Mesendoderm (in vitro differentiated cells): Measurements from ENCODE around the gene TLCD3B.
"Not testable (repeated sequence)": the region's sequence is repeated elsewhere in the genome, so short reads cannot be mapped to it uniquely, and the experiment has no call there.

ENCODE experiments used
- DNase-seq: peaks from one replicate; pipeline ENCODE4 v3.0.0; 2013
- H2AK5ac ChIP-seq: 2 replicates; pipeline ENCODE4 v1.6.1; 2013; ENCODE audit warnings: low read length, inconsistent platforms
- H2BK120ac ChIP-seq: 2 replicates; pipeline ENCODE4 v1.6.1; 2013; ENCODE audit warnings: low read depth, mild to moderate bottlenecking, low read length, moderate library complexity, mixed read lengths
- H2BK15ac ChIP-seq: replicated peaks from 2 replicates; pipeline ENCODE4 v1.6.1; 2013; ENCODE audit warnings: low read depth, mild to moderate bottlenecking, moderate library complexity
- H2BK5ac ChIP-seq: 2 replicates; pipeline ENCODE4 v1.6.1; 2013; ENCODE audit warnings: low read length, inconsistent platforms
- H3K18ac ChIP-seq: 2 replicates; pipeline ENCODE4 v1.6.1; 2013; ENCODE audit warnings: mild to moderate bottlenecking, low read length, mixed read lengths
- H3K23ac ChIP-seq: one replicate; pipeline ENCODE4 v1.6.1; 2013; ENCODE audit warnings: low read length
- H3K27ac ChIP-seq: 2 replicates; pipeline ENCODE4 v1.5.1; 2013; ENCODE audit warnings: low read depth, mild to moderate bottlenecking, inconsistent platforms, low read length, moderate library complexity
- H3K27me3 ChIP-seq: 2 replicates; pipeline ENCODE4 v1.6.1; 2013; ENCODE audit warnings: low read length, control low read depth, mild to moderate bottlenecking, inconsistent platforms; ENCODE audit not compliant: insufficient read depth, poor library complexity
- H3K36me3 ChIP-seq: 2 replicates; pipeline ENCODE4 v1.6.1; 2013; ENCODE audit warnings: low read length, inconsistent platforms; ENCODE audit not compliant: control insufficient read depth, insufficient read depth
- H3K4ac ChIP-seq: one replicate; pipeline ENCODE4 v1.6.1; 2013; ENCODE audit warnings: low read depth, mild to moderate bottlenecking, low read length, moderate library complexity
- H3K4me1 ChIP-seq: 2 replicates; pipeline ENCODE4 v1.6.1; 2013; ENCODE audit warnings: low read depth, low read length, inconsistent platforms; ENCODE audit not compliant: control insufficient read depth
- H3K4me2 ChIP-seq: 2 replicates; pipeline ENCODE4 v1.6.1; 2013; ENCODE audit warnings: low read length
- H3K4me3 ChIP-seq: 2 replicates; pipeline ENCODE4 v1.5.1; 2013; ENCODE audit warnings: mild to moderate bottlenecking, low read length
- H3K56ac ChIP-seq: one replicate; pipeline ENCODE4 v1.6.1; 2013; ENCODE audit warnings: low read length
- H3K79me1 ChIP-seq: 2 replicates; pipeline ENCODE4 v1.6.1; 2013; ENCODE audit warnings: low read length, inconsistent platforms
- H3K79me2 ChIP-seq: 2 replicates; pipeline ENCODE4 v1.6.1; 2013; ENCODE audit warnings: mild to moderate bottlenecking, low read length; ENCODE audit not compliant: control insufficient read depth, insufficient read depth
- H3K9ac ChIP-seq: 2 replicates; pipeline ENCODE4 v1.6.1; 2013; ENCODE audit warnings: low read length, inconsistent platforms
- H4K5ac ChIP-seq: one replicate; pipeline ENCODE4 v1.6.1; 2013; ENCODE audit warnings: low read length
- H4K8ac ChIP-seq: one replicate; pipeline ENCODE4 v1.6.1; 2013; ENCODE audit warnings: low read depth, mild to moderate bottlenecking, control low read depth, low read length, moderate library complexity
- WGBS: extraction: QIAGEN DNeasy Blood & Tissue Kit; methylation state at CpG from one replicate; pipeline ENCODE4 v1.1.7; 2013; ENCODE audit warnings: low lambda C conversion rate, missing lambda C conversion rate; ENCODE audit not compliant: insufficient coverage; ENCODE audit errors: extremely low coverage; 5-methylcytosine and 5-hydroxymethylcytosine counted together

TLCD3B gene

DNA sequence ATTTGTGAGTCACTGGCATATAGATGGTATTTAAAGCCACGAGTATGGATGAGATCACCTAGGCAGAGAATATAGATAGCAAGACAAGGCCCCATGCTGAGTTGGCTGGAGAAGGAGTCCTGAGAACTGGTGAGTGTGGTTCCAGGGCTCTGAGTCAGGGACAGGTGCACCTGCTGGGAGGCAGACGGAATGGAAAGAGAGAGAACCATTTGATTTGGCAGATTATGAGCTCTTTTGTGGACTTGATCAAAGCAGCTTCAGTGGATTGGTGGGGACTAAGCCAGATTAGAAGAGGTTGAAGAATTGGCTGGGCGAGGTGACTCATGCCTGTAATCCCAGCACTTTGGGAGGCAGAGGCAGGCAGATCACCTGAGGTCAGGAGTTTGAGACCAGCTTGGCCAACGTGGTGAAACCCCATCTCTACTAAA, 12.3 kb downstream of the TLCD3B start:
- no CpG with 5 or more reads among the region's 4 CpGs for WGBS
- Histone ChIP-seq H3K23ac (no peak overlapping the region), H2BK5ac (no peak overlapping the region), H4K5ac (no peak overlapping the region), H3K27me3 (no peaks in the 10 kb centered on the region), H3K4me3 (no peak overlapping the region), H3K18ac (no peak overlapping the region), H3K56ac (no peak overlapping the region), H3K4me1 (no peaks in the 10 kb centered on the region), H3K79me1 (no peaks in the 10 kb centered on the region), H3K36me3 (no peaks in the 10 kb centered on the region), H2BK15ac (no peak overlapping the region), H4K8ac (no peak overlapping the region), H3K27ac (no peak overlapping the region), H3K79me2 (no peaks in the 10 kb centered on the region), H2AK5ac (no peak overlapping the region), H3K9ac (no peak overlapping the region), H2BK120ac (no peak overlapping the region), H3K4me2 (no peak overlapping the region), H3K4ac (no peak overlapping the region)
- peak; percentile 39 for DNase-seq

DNA sequence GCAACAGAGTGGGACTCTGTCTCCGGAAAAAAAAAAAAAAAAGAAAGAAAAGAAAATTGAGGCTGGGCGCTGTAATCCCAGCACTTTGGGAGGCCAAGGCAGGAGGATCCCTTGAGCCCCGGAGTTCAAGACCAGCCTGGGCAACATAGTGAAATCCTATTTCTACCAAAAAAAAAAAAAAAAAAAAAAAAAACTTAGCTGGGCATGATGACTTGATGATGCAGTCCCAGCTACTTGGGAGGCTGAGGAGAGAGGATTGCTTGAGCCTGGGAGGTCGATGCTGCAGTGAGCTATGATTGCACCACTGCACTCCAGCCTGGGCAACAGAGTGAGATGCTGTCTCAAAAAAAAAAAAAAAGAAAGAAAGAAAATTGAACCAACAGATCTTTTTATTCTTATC, 13.1 kb downstream of the TLCD3B start:
- H3K27ac ChIP-seq, H2AK5ac ChIP-seq, H2BK5ac ChIP-seq, H3K18ac ChIP-seq, H3K9ac ChIP-seq, H3K79me1 ChIP-seq, H3K4me2 ChIP-seq, DNase-seq, H4K5ac ChIP-seq, H3K79me2 ChIP-seq, H2BK15ac ChIP-seq, H3K36me3 ChIP-seq, H2BK120ac ChIP-seq, H3K4ac ChIP-seq, H3K56ac ChIP-seq, H3K4me1 ChIP-seq, H3K23ac ChIP-seq, H3K27me3 ChIP-seq, H4K8ac ChIP-seq, H3K4me3 ChIP-seq: not testable (repeated sequence)
- WGBS = no CpG with 5 or more reads among the region's 4 CpGs

DNA sequence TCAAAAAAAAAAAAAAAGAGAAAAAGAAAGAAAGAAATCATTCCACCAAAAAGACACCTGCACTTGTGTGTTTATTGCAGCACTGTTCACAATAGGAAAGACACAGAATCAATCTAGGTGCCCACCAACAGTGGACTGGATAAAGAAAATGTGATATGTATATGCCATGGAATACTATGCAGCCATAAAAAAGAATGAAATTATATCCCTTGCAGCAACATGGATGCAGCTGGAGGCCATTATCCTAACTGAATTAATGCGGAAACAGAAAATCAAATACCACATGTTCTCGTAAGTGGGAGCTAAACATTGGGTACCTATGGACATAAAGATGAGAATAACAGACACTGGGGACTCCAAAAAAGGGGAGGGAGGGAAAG, 13.8 kb downstream of the TLCD3B start:
- Histone ChIP-seq H2BK5ac (no peak overlapping the region), H3K18ac (no peak overlapping the region), H4K5ac (no peak overlapping the region), H3K36me3 (no peaks in the 10 kb centered on the region), H3K4me1 (no peaks in the 10 kb centered on the region), H3K27me3 (no peaks in the 10 kb centered on the region), H3K27ac (no peak overlapping the region), H3K4ac (no peak overlapping the region), H3K79me2 (no peaks in the 10 kb centered on the region), H4K8ac (no peak overlapping the region), H2BK120ac (no peak overlapping the region), H3K9ac (no peak overlapping the region), H3K79me1 (no peaks in the 10 kb centered on the region), H2BK15ac (no peak overlapping the region), H3K56ac (no peak overlapping the region), H3K23ac (no peak overlapping the region), H3K4me3 (no peak overlapping the region), H3K4me2 (no peak overlapping the region), H2AK5ac (no peak overlapping the region)
- DNase-seq = no peak
- WGBS = no CpG with 5 or more reads among the region's 2 CpGs

DNA sequence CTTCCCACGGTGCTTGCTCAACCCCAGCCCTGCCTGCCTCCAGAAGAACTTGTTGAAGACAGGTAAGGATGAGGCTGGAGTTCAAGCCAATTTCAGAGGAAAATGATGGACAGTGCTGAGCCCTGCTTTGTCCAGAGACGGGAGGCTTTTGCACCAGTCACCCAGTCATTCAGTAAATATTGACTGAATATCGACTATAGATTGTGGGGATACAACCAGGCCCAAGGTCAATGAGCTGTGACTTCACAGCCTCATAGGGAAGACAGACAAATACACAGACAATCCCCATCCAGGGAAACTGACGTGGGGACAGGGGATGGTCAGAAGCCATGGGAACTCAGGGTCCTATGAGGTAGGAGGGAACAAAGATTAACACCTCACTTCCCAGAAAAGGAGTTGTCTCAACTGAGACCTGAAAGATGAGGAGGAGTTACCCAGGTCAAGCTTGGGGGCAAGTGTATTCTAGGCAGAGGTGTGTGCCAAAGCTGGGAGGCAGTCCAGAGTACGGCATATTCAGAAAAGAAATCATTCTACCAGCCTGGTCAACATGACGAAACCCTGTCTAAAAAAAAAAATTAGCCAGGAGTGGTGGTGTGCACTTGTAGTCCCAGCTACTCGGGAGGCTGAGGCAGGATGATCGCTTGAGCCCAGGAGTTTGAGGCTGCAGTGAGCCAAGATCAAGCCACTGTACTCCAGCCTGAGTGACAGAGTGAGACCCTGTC, 14.4 kb downstream of the TLCD3B start:
- no peak overlapping the region for H4K5ac ChIP-seq
- H2BK120ac ChIP-seq = no peak overlapping the region
- H2BK5ac ChIP-seq = no peak overlapping the region
- H3K4me2 ChIP-seq = no peak overlapping the region
- no peak overlapping the region for H3K27ac ChIP-seq
- no peak overlapping the region for H3K9ac ChIP-seq
- H3K18ac ChIP-seq = no peak overlapping the region
- DNase-seq = no peak
- no peak overlapping the region for H3K4ac ChIP-seq
- no peaks in the 10 kb centered on the region for H3K79me1 ChIP-seq
- no CpG with 5 or more reads among the region's 8 CpGs for whole genome bisulfite sequencing
- H2AK5ac ChIP-seq = no peak overlapping the region
- no peaks in the 10 kb centered on the region for H3K27me3 ChIP-seq
- H3K4me1 ChIP-seq = no peaks in the 10 kb centered on the region
- no peak overlapping the region for H2BK15ac ChIP-seq
- H3K79me2 ChIP-seq = no peaks in the 10 kb centered on the region
- no peak overlapping the region for H3K56ac ChIP-seq
- no peaks in the 10 kb centered on the region for H3K36me3 ChIP-seq
- H3K23ac ChIP-seq = no peak overlapping the region
- no peak overlapping the region for H4K8ac ChIP-seq
- no peak overlapping the region for H3K4me3 ChIP-seq

DNA sequence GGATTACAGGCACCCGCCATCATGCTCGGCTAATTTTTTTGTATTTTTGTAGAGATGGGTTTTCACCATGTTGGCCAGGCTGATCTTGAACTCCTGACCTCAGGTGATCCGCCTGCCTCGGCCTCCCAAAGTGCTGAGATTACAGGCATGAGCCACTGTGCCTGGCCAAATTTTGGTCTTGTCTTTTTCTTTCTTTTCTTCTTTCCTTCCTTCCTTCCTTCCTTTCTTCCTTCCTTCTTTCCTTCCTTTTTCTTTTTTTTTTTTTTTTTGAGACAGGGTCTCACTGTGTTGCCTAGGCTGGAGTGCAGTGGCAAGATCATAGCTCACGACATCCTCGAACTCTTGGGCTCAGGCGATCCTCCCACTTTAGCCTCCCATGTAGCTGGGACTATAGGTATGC, 15.6 kb downstream of the TLCD3B start:
- not testable (repeated sequence) for H3K4me2 ChIP-seq, H3K27me3 ChIP-seq, H3K18ac ChIP-seq, H4K5ac ChIP-seq, H2BK15ac ChIP-seq, H3K4me1 ChIP-seq, DNase-seq, H3K4me3 ChIP-seq, H3K23ac ChIP-seq, H3K36me3 ChIP-seq, H2AK5ac ChIP-seq, H2BK120ac ChIP-seq, H3K27ac ChIP-seq, H4K8ac ChIP-seq, H3K79me1 ChIP-seq, H3K79me2 ChIP-seq, H3K56ac ChIP-seq, H3K4ac ChIP-seq, H2BK5ac ChIP-seq, H3K9ac ChIP-seq
- no CpG with 5 or more reads among the region's 7 CpGs for WGBS

DNA sequence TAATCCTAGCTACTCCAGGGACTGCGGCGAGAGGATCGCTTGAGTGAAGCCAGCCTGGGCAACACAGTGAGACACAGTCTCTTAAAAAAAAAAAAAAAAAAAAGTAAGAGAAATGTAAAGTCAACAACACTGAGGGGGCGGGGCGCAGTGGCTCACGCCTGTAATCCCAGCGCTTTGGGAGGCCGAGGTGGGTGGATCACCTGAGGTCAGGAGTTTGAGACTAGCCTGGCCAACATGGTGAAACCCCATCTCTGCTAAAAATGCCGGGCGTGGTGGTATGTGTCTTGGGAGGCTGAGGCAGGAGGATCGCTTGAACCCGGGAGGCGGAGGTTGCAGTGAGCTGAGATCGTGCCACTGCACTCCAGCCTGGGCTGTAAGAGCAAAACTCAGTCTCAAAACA, 18.5 kb downstream of the TLCD3B start:
- H2BK15ac ChIP-seq, H2BK120ac ChIP-seq, H4K5ac ChIP-seq, H3K4me3 ChIP-seq, H3K23ac ChIP-seq, H3K4me1 ChIP-seq, H3K27me3 ChIP-seq, H2BK5ac ChIP-seq, H3K36me3 ChIP-seq, H4K8ac ChIP-seq, H2AK5ac ChIP-seq, H3K4me2 ChIP-seq, H3K79me2 ChIP-seq, H3K27ac ChIP-seq, H3K56ac ChIP-seq, H3K9ac ChIP-seq, H3K4ac ChIP-seq, H3K18ac ChIP-seq, H3K79me1 ChIP-seq, DNase-seq: not testable (repeated sequence)
- WGBS = no CpG with 5 or more reads among the region's 14 CpGs
